ENCODE data around the gene HIBCH. TPM values are rescaled to one million over a fixed set of nuclear protein-coding genes. Genes with fewer than 3 reads are reported as not detected.
A peak's percentile ranks its signal among the peaks of the same experiment; 100 is the strongest.

The HIBCH gene
- total RNA-seq, 1 experiment from 2014 or later, result 26.5 TPM

DNA sequence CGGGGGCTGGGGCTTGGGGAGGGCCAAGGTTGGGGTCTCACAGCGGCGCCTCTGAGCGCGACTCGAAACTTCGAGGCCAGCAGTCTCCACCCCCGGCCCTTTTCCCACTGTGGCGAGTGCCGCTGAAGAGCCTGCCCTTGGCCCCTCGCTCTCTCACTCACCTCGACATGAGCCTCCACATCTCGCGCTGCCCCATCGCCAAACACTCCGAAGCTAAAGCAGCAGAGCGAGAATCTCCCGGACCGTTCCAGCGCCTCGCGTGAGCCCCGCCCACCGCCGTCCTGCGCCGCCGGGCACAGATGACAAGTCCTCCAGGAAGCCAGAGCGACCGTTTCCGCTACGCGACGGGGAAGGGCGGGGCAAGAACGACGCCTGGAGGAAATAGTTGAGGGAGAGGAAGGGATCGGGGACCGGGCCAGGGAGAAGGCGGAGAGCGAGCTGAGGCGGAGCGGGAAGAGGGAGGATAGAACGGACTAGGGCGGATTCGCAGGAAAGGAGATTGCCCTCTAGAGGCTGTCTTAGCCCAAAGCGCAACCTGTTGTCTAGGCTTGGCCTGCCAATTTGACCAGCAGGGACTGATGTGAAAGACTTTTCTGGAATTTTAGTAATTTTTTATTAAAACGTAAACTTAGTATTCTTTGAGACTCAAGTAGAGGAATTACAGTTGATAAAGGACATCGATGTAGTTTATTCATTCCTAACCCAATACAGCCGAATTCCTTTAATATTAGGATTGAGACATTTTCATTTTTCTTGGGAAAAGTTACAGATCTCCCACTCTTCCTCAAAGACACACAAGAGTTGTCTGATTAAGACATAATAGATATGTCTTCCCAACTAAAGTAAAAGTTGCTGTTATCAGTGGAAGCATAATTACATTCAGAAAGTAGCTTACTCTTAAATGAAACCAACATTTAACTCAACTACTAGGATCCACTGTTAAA is at the start of gene HIBCH (continued):
- no peak for TF ChIP-seq ZSCAN18 (CRISPR knock-in tag; IDR thresholded peaks at IDR 0.05)
- no peak for TF ChIP-seq PREB (CRISPR knock-in tag; IDR thresholded peaks at IDR 0.05; ENCODE audit: borderline replicate concordance)
- TF ChIP-seq ZNF138 (CRISPR knock-in tag; conservative IDR thresholded peaks at IDR 0.05), result 0 out of 2 replicates have a peak, but pooled peaks have one; percentile 43
- no peak for TF ChIP-seq TCF7 (CRISPR knock-in tag; IDR thresholded peaks at IDR 0.05; ENCODE audit: low read depth)
- peak; percentile 69; the same call in 1 of the 2 replicates for TF ChIP-seq TP53 (CRISPR knock-in tag; IDR thresholded peaks at IDR 0.05)
- no peak for TF ChIP-seq ATF1 (CRISPR knock-in tag; IDR thresholded peaks at IDR 0.05)
- peak; percentile 84 for TF ChIP-seq SP1 (CRISPR knock-in tag; conservative IDR thresholded peaks at IDR 0.05)
- no peak for TF ChIP-seq ZNF671 (CRISPR knock-in tag; IDR thresholded peaks at IDR 0.05)
- peak; percentile 81; the same call in 1 of the 2 replicates for TF ChIP-seq ZNF232 (CRISPR knock-in tag; IDR thresholded peaks at IDR 0.05)
- TF ChIP-seq FOXJ3 (CRISPR knock-in tag; IDR thresholded peaks at IDR 0.05; ENCODE audit: borderline replicate concordance), result no peak
- TF ChIP-seq IRF1 (CRISPR knock-in tag; IDR thresholded peaks at IDR 0.05), result no peak
- no peak for TF ChIP-seq KAT7 (CRISPR knock-in tag; IDR thresholded peaks at IDR 0.05; ENCODE audit: borderline replicate concordance)
- TF ChIP-seq AFF4 (CRISPR knock-in tag; IDR thresholded peaks at IDR 0.05; ENCODE audit: borderline replicate concordance), result peak; percentile 54; the same call in 1 of the 2 replicates
- no peak for TF ChIP-seq NFYB (CRISPR knock-in tag; conservative IDR thresholded peaks at IDR 0.05; ENCODE audit: low read depth)
- TF ChIP-seq CBFB (CRISPR knock-in tag; IDR thresholded peaks at IDR 0.05; ENCODE audit: low read depth), result no peak
- TF ChIP-seq SOX15 (CRISPR knock-in tag; IDR thresholded peaks at IDR 0.05), result no peak
- TF ChIP-seq OVOL2 (CRISPR knock-in tag; IDR thresholded peaks at IDR 0.05; ENCODE audit: borderline replicate concordance), result no peak
- TF ChIP-seq, protein P1, sequence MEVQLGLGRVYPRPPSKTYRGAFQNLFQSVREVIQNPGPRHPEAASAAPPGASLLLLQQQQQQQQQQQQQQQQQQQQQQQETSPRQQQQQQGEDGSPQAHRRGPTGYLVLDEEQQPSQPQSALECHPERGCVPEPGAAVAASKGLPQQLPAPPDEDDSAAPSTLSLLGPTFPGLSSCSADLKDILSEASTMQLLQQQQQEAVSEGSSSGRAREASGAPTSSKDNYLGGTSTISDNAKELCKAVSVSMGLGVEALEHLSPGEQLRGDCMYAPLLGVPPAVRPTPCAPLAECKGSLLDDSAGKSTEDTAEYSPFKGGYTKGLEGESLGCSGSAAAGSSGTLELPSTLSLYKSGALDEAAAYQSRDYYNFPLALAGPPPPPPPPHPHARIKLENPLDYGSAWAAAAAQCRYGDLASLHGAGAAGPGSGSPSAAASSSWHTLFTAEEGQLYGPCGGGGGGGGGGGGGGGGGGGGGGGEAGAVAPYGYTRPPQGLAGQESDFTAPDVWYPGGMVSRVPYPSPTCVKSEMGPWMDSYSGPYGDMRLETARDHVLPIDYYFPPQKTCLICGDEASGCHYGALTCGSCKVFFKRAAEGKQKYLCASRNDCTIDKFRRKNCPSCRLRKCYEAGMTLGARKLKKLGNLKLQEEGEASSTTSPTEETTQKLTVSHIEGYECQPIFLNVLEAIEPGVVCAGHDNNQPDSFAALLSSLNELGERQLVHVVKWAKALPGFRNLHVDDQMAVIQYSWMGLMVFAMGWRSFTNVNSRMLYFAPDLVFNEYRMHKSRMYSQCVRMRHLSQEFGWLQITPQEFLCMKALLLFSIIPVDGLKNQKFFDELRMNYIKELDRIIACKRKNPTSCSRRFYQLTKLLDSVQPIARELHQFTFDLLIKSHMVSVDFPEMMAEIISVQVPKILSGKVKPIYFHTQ (CRISPR knock-in tag; IDR thresholded peaks at IDR 0.05), result no peak
- no peak for TF ChIP-seq RORB (CRISPR knock-in tag; IDR thresholded peaks at IDR 0.05)
- TF ChIP-seq ZNF532 (CRISPR knock-in tag; IDR thresholded peaks at IDR 0.05; ENCODE audit: borderline replicate concordance), result no peak
- TF ChIP-seq, protein P2, sequence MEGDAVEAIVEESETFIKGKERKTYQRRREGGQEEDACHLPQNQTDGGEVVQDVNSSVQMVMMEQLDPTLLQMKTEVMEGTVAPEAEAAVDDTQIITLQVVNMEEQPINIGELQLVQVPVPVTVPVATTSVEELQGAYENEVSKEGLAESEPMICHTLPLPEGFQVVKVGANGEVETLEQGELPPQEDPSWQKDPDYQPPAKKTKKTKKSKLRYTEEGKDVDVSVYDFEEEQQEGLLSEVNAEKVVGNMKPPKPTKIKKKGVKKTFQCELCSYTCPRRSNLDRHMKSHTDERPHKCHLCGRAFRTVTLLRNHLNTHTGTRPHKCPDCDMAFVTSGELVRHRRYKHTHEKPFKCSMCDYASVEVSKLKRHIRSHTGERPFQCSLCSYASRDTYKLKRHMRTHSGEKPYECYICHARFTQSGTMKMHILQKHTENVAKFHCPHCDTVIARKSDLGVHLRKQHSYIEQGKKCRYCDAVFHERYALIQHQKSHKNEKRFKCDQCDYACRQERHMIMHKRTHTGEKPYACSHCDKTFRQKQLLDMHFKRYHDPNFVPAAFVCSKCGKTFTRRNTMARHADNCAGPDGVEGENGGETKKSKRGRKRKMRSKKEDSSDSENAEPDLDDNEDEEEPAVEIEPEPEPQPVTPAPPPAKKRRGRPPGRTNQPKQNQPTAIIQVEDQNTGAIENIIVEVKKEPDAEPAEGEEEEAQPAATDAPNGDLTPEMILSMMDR (IDR thresholded peaks at IDR 0.05), result peak; percentile 35; the same call in 1 of the 2 replicates
